HG02943 (cell line): Measurements from ENCODE around the gene STK39.
"Not testable (repeated sequence)": the region's sequence is repeated elsewhere in the genome, so short reads cannot be mapped to it uniquely, and the experiment has no call there.

Experiments
- ATAC-seq: cut with Tn5 transposase; IDR thresholded peaks from one replicate; pipeline ENCODE4 v1.9.1; 2021; ENCODE audit warnings: mild to moderate bottlenecking, low read depth, moderate library complexity; ENCODE audit not compliant: unreplicated experiment

The STK39 gene

DNA sequence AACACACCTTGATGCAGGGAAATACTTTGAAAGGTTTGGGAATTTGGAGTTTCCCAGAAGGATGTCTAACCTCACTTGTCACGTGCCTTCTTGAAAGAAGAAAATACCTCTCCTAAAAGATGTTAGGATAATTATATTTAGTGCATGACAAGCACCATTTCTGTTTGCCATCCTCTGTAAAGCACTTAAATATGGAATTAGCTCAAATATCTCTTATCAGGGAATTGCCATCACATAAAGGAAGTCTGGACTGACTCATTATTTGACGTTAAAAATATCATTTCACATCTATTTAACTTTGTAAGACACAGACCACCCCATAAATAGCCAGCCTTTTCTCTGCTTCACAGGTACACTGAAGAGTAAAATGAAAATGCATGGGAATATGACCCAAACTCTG, 140.1 kb downstream of the STK39 start:
- no peak for ATAC-seq

DNA sequence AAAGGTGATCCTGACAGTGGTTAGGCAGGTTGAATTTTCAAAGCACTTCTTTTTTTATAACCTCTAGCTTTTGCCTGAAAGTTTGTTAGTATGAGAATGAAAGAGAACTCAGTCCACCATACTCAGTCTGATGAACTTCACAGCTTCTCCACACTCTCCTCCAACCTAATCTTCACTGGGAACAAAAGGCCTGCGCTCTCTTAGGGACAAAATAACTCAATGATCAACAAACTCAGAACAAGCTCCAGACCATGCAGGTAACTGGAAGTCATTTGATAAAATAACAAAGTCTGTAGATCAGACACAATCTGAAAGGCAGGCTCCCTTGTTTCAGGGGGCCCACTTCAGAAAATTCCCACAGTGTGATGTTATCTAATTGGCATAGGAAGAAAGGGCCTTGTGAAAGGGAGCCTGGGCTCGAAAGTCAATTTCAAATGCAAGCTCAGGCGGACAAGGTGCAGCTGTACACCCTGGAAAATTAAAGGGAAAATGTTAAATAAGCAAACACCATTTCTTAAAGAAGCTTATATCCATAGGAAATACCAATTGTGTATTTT, 142.2 kb downstream of the STK39 start:
- no peak for ATAC-seq

- no peak for ATAC-seq
Measured at GRCh38 chr2:168097431-168097830, 150.0 kb downstream of the STK39 start.

DNA sequence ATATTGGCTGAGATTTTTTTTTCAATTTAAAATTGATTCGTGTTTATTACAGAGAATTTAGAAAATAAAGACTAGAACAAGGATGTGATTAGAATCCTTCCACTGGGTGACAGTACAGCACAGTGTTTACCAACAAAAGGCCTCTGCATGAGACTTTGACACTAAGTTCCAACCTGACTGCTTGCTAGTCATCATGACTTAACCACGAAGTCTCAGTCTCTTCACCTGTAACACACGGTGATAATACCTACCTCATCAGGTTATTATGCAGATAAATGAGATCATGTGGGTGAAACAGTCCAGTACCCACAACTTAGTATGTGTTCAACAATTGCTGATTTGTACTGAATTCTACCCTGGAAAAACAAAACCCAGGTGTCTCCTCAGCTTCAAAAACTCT, 151.2 kb downstream of the STK39 start:
- ATAC-seq: no peak

- ATAC-seq: no peak
Measured at GRCh38 chr2:168091986-168092385, 155.4 kb downstream of the STK39 start.

DNA sequence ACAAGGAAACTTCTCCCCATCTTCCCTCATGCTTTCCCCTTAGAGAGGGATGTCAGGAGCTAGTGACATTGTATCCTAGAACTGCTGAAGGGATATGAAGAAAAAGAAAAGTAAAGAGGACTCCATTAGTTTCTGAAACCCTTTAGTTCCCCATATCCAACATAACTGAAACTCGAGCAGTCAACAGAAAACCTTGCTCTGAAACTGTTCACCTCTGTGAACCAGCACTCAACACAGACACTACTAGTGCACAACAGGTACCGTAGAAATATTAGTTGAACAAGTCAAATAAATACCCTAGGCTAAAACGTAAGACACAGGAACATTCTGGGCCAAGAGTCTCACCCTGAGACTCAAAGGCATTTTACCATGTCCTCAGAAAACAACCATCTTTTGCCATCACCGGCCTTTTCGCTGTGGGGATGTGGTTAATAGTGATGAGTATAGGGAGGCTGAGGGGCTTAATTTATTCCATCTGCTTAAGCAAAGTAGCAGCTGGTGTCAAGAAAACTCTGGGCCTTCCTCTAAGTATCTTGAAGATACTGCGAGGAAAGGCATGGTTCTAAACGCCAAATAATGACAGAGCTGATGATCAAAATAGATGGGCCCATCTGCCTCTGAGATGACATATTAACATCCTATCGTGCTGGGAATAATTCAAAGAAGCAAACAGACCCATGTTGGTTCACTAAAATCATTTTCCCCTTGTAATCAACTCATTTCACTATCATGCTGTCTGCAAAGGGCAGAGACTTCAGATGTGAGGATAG, 156.8 kb downstream of the STK39 start:
- peak; percentile 91 for ATAC-seq

DNA sequence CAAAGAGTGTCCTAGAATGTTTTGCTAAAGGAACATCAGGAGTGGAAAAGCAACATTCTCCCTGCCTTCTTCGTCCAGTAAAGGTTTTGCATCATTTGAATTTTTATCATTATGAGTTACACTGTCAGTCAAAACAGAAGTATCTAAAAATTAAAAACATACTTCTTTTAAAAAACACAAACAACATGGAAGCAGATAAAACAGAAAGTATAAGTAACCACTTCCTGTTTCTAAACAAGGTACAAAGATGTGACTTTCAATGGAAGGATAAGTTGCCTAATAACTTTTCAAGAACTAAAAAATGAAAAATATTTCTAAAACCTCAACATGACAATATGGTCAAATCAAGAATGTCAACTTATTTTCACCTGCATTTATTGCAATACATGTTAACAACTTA, 158.2 kb downstream of the STK39 start:
- ATAC-seq: no peak

DNA sequence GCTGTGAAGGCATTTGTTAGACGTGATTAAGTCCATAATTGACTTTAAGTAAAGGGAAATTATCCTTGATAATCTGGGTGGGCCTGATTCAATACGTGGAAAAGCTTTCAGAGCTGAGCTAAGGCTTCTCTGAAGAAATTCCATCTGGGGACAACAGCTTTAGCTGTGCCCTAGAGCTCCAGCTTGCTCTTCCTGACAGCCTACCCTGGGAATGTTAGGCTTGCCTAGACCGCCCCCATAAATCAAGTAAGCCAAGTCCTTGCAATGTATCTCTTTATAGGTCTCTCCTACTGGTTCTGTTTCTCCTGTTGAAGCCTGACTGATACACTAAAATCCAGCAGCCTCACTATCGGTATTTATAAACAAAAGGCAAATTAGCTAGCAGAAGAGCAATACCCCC, 160.0 kb downstream of the STK39 start:
- ATAC-seq: no peak

DNA sequence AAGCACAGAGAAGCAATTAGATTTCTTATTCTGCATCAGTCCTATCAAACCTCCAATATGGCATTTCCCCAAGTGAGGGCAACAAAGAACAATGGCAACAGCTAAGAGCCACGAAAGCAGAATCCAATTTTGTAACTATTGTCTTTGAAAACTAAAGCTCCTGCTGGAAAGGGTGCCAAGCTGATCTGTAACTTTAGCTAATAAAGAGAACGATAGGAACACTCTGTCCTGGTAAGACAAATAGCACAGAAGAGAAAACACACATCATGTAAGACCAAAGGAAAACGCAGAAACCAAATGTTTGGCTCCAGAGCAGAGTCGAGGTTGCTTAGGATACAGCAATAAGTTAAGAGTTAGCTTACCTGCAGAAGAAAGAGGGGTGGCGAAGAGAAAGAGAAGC, 160.5 kb downstream of the STK39 start:
- ATAC-seq: no peak

- ATAC-seq: no peak
Measured at GRCh38 chr2:168085801-168086361, 161.5 kb downstream of the STK39 start.

GRCh38 chr2:168084288-168084687, 163.1 kb downstream of the STK39 start:
- ATAC-seq: no peak

- ATAC-seq: not testable (repeated sequence)
Measured at GRCh38 chr2:168081452-168081851, 165.9 kb downstream of the STK39 start.

DNA sequence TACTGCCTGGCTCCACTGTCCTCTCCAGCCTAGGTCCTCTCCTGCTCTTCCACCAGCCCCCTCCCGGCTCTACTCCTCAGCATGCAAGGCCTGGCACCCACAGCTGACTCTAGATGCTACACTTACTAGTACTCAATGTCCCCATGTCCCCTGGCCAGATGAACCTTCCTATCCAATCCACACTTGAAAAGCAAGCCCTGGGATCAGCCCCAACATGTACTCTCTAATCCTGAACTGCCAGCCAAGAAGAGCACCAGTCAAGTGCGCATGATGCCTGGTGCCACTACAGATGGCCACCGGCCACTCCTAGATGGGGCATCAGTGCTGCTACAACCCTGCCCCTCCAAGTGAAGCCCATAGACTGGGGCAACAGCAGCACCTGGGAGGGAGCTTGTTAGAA, 168.2 kb downstream of the STK39 start:
- ATAC-seq: no peak

DNA sequence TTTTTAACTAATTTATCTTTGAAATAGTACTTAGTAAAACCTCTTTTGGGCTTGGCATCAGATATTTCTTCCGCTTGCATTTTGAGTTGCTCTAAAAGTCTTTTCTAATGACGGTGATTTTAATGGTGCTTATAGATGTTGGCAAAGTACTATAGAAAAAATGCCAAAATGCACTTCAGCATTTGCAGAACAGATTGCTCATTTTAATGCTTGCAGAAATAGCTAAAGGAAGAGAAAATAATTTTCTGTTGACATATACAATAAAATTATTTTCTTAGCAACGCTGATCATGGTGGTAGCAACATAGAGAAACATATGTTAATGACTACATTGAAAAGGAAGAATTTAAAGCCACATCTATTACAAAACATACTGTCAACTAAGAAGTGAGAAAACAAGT, 170.7 kb downstream of the STK39 start:
- no peak for ATAC-seq

- ATAC-seq: no peak
Measured at GRCh38 chr2:168075446-168075845, 171.9 kb downstream of the STK39 start.

DNA sequence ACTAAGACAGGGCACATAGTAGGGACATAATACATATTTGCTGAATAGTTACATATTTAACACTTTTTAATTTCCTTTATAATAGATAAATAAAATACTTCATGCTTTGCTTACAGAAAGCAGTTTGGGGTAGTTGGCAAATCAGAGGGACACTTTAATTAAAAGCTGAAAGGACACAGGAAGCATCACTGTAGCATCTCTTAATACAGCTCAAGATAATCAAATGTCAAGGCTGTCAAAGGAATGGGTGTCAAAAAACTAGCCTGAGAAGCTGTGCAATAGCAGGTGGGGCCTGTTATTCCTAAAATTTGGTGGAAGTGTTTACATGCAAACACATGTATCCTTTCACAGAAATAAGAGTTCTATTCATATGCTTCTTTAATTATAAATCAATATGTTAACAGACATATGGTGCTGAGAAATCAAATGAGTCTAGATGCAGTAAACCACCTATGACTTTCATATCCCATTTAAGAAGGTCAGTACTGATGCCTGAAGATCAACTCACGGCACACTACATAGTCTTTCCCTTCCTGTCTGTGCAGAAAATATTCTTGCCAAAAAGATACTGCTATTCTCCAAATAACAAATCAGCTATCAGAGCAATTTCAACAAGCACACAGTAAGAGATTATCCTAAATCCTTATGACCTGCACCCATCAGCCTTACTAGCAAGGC, 174.6 kb downstream of the STK39 start:
- ATAC-seq: no peak

GRCh38 chr2:168064011-168064998, 183.1 kb downstream of the STK39 start:
- no peak for ATAC-seq

- no peak for ATAC-seq
Measured at GRCh38 chr2:168062936-168063335, 184.5 kb downstream of the STK39 start.

DNA sequence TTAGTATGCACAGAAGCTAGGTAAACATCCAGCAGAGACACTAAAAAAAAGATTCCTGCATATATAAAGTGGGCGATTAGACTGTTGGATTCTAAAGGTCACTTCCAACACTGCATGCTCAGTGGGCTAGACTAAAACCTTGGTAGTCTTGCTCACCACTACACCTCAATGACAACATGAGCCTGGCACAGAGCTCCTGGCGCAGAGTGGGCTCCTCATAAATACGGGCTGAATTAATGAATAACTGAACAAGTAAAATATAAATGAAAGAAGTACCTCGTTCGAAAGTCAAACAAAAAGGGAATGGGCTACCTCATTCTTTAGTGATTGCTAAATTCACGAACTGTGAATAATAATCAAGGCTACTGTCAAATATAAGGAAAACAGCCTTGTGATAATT, 185.3 kb downstream of the STK39 start:
- no peak for ATAC-seq

GRCh38 chr2:168060986-168061750, 186.2 kb downstream of the STK39 start:
- no peak for ATAC-seq
